Measurements from ENCODE around the gene RASSF1. TPM values are rescaled to one million over a fixed set of nuclear protein-coding genes. Genes with fewer than 3 reads are reported as not detected.

Gene RASSF1
- total RNA-seq, 1 experiment from 2014 or later: 28.1 TPM

DNA sequence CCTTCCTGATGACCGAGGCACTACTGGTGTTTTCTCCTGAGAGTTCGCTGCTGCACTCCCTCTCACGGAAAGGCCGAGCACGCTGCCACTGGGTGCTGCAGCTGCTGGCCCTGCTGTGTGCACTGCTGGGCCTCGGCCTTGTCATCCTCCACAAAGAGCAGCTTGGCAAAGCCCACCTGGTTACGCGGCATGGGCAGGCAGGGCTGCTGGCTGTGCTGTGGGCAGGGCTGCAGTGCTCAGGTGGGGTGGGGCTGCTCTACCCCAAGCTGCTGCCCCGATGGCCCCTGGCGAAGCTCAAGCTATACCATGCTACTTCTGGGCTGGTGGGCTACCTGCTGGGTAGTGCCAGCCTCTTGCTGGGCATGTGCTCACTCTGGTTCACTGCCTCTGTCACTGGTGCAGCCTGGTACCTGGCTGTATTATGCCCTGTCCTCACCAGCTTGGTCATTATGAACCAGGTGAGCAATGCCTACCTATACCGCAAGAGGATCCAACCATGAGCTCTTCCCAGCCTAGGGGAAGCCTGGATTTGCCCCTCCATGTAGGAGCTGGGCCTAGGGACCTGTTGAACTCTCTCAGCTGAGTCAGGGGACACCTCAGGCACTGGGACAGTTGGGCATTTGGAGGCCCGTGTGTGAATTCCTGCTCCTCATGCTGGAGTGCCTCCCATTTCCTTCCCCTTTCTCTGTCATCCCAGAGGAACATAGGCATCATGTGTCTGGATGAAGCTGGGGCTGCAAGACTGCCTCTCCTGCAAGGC, 12.8 kb upstream of the RASSF1 start:
- no peaks in the 10 kb centered on the region for H3K9me3 ChIP-seq
- no peak overlapping the region for H3K4me3 ChIP-seq (ENCODE audit: low read depth, low read length)
- Mint-ChIP-seq H3K27ac (ENCODE audit: unreplicated experiment) (no peak overlapping the region), H3K36me3 (ENCODE audit: insufficient read depth, unreplicated experiment) (peaks cover 39% of the 10 kb centered on the region), H3K9me3 (ENCODE audit: unreplicated experiment) (no peaks in the 10 kb centered on the region), H3K4me1 (ENCODE audit: low read depth, unreplicated experiment) (peaks cover 8% of the 10 kb centered on the region), H3K27me3 (ENCODE audit: insufficient read depth, unreplicated experiment) (no peaks in the 10 kb centered on the region), H3K4me3 (ENCODE audit: unreplicated experiment) (no peak overlapping the region)
- peaks cover 4% of the 10 kb centered on the region; the same call in 1 of the 2 replicates for H3K36me3 ChIP-seq (ENCODE audit: control insufficient read depth, insufficient read depth, low read length)
- BruUV-seq (replicated peaks): no TSS peak
- intact Hi-C loops (cut with micrococcal nuclease; ENCODE audit: unreplicated experiment): loop anchor here (5.0 kb wide), 1 partner anchor 259 kb away; the partner anchor contains the start of gene CISH
- no peaks in the 10 kb centered on the region for H3K27me3 ChIP-seq (replicated peaks; ENCODE audit: control insufficient read depth, insufficient read depth, low read length)
- ChIA-PET CTCF (interaction anchor here (0.5 to 1.0 kb wide), 4 partner anchors 16 to 258 kb away, joined by 3 to 10 read pairs (median 3); no protein-coding TSS in a partner anchor), POLR2A (no interaction called here)
- peaks cover 21% of the 10 kb centered on the region for H3K4me1 ChIP-seq
- TF ChIP-seq, protein P1, sequence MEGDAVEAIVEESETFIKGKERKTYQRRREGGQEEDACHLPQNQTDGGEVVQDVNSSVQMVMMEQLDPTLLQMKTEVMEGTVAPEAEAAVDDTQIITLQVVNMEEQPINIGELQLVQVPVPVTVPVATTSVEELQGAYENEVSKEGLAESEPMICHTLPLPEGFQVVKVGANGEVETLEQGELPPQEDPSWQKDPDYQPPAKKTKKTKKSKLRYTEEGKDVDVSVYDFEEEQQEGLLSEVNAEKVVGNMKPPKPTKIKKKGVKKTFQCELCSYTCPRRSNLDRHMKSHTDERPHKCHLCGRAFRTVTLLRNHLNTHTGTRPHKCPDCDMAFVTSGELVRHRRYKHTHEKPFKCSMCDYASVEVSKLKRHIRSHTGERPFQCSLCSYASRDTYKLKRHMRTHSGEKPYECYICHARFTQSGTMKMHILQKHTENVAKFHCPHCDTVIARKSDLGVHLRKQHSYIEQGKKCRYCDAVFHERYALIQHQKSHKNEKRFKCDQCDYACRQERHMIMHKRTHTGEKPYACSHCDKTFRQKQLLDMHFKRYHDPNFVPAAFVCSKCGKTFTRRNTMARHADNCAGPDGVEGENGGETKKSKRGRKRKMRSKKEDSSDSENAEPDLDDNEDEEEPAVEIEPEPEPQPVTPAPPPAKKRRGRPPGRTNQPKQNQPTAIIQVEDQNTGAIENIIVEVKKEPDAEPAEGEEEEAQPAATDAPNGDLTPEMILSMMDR (IDR thresholded peaks at IDR 0.05; ENCODE audit: insufficient read depth in 1 of 2, low read depth in 1 of 2, low read length in 1 of 2, severe bottlenecking in 1 of 2, unreplicated experiment in 1 of 2): no peak
- DNase-seq: no peak

DNA sequence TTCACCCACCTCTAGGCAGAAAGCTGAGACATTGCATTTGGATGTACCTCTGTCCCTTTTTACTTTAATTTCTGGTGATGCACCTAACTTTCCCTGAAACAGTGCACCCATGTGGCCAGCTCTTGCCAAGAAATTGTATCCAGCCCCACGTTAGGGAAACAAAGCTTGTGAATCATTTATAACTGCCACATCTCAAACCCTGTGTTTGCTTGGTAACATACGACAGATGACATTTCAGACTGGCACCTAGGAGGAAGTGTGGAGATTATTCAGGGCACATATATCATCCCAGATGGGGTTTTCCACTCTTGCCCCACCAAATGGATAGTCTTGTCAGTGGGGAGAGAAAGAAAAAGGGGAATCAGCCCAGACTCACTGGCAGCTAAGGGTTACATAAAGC, 12.1 kb upstream of the RASSF1 start:
- no peaks in the 10 kb centered on the region for H3K27me3 Mint-ChIP-seq (ENCODE audit: insufficient read depth, unreplicated experiment)
- no peaks in the 10 kb centered on the region for H3K27me3 ChIP-seq (replicated peaks; ENCODE audit: control insufficient read depth, insufficient read depth, low read length)
- ChIA-PET POLR2A (no interaction called here), CTCF (interaction anchor here (0.7 to 1.0 kb wide), 2 partner anchors 16 to 258 kb away, joined by 3 to 10 read pairs; no protein-coding TSS in a partner anchor)
- peaks cover 15% of the 10 kb centered on the region for H3K4me1 ChIP-seq
- peaks cover 7% of the 10 kb centered on the region for H3K4me1 Mint-ChIP-seq (ENCODE audit: low read depth, unreplicated experiment)
- no peaks in the 10 kb centered on the region for H3K9me3 ChIP-seq
- no peak overlapping the region for H3K27ac Mint-ChIP-seq (ENCODE audit: unreplicated experiment)
- H3K36me3 ChIP-seq (ENCODE audit: control insufficient read depth, insufficient read depth, low read length): peaks cover 4% of the 10 kb centered on the region; the same call in 1 of the 2 replicates
- TF ChIP-seq, protein P1 (IDR thresholded peaks at IDR 0.05; ENCODE audit: insufficient read depth in 1 of 2, low read depth in 1 of 2, low read length in 1 of 2, severe bottlenecking in 1 of 2, unreplicated experiment in 1 of 2): peak; percentile 12 to 19
- no peak overlapping the region for H3K4me3 ChIP-seq (ENCODE audit: low read depth, low read length)
- H3K4me3 Mint-ChIP-seq (ENCODE audit: unreplicated experiment): no peak overlapping the region
- peaks cover 34% of the 10 kb centered on the region for H3K36me3 Mint-ChIP-seq (ENCODE audit: insufficient read depth, unreplicated experiment)
- no peaks in the 10 kb centered on the region for H3K9me3 Mint-ChIP-seq (ENCODE audit: unreplicated experiment)
- DNase-seq: no peak
- intact Hi-C loops (cut with micrococcal nuclease; ENCODE audit: unreplicated experiment): loop anchor here (5.0 kb wide), 1 partner anchor 260 kb away; the partner anchor contains the start of gene CISH
- no TSS peak for BruUV-seq (replicated peaks)

DNA sequence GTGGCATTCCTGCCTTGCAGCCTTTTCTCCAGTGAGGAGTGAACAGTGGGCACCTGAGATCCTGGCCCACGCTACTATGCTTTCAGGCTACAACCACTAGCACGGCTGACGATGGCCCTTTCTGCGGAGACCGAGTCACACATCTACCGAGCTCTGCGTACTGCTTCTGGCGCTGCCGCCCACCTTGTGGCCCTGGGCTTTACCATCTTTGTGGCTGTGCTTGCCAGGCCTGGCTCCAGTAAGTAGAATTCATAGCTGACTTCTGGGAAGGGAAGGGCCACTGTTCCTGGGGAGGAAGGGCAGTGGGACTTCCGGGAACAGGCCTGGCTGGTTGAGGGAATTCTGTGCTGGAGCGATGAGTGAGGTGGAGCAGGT, 10.7 kb upstream of the RASSF1 start:
- BruUV-seq (replicated peaks): TSS peak; percentile 40
- intact Hi-C loops (cut with micrococcal nuclease; ENCODE audit: unreplicated experiment): loop anchor here (1.0 to 5.0 kb wide), 2 partner anchors 8 to 261 kb away; partner anchors contain the start of genes CISH and TMEM115
- Mint-ChIP-seq H3K4me1 (ENCODE audit: low read depth, unreplicated experiment) (peaks cover 7% of the 10 kb centered on the region), H3K27me3 (ENCODE audit: insufficient read depth, unreplicated experiment) (no peaks in the 10 kb centered on the region), H3K4me3 (ENCODE audit: unreplicated experiment) (peak overlapping the region; percentile 76), H3K27ac (ENCODE audit: unreplicated experiment) (peak overlapping the region; percentile 81), H3K9me3 (ENCODE audit: unreplicated experiment) (no peaks in the 10 kb centered on the region), H3K36me3 (ENCODE audit: insufficient read depth, unreplicated experiment) (peaks cover 34% of the 10 kb centered on the region)
- Histone ChIP-seq H3K4me3 (ENCODE audit: low read depth, low read length) (peak overlapping the region; percentile 91), H3K27me3 (replicated peaks; ENCODE audit: control insufficient read depth, insufficient read depth, low read length) (no peaks in the 10 kb centered on the region), H3K4me1 (peaks cover 6% of the 10 kb centered on the region; the same call in 1 of the 2 replicates), H3K36me3 (ENCODE audit: control insufficient read depth, insufficient read depth, low read length) (peaks cover 4% of the 10 kb centered on the region; the same call in 1 of the 2 replicates), H3K9me3 (no peaks in the 10 kb centered on the region)
- TF ChIP-seq, protein P1 (IDR thresholded peaks at IDR 0.05; ENCODE audit: insufficient read depth in 1 of 2, low read depth in 1 of 2, low read length in 1 of 2, severe bottlenecking in 1 of 2, unreplicated experiment in 1 of 2): no peak
- CTCF ChIA-PET: interaction anchor here (0.5 to 2.2 kb wide), 4 partner anchors 11 to 125 kb away, joined by 3 to 10 read pairs (median 6); partner anchors contain the start of gene RASSF1
- DNase-seq: no peak
- POLR2A ChIA-PET: interaction anchor here (1.4 to 2.5 kb wide), 2 partner anchors 14 to 23 kb away, joined by 7 to 42 read pairs; partner anchors contain the start of gene TUSC2

Data from Caco-2 (cell line).